HG03060 (cell line): ENCODE measurements around the gene C4orf17.
"Not testable (repeated sequence)": the region's sequence is repeated elsewhere in the genome, so short reads cannot be mapped to it uniquely, and the experiment has no call there.

ENCODE experiments used
- ATAC-seq: cut with Tn5 transposase; IDR thresholded peaks from one replicate; pipeline ENCODE4 v1.9.1; 2021; ENCODE audit warnings: low read depth, moderate number of reproducible peaks; ENCODE audit not compliant: unreplicated experiment

C4orf17 gene

DNA sequence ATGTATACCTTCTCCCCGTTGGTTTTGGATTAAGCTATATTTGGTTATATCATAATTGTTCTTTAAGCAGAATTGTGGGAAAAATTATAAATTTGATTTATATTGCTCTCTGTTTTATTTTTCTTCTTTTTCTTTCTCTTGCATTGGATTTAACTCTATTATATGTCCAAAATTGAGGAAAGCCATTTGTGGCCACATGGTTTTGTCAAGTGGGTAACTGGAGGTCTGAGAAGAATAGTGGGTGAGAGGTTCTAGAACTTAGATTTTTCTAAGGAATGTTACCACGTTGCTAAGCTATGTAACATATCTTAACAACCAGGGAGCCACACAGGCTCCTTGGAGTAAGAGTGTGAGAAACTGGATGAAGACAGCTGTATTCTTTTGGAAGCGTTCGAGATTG, at the start of gene C4orf17:
TSS of gene C4orf17 (plus strand) at position 301 of the 400 bp plus-strand sequence. CDS start 2,061 bp downstream, outside the sequence.
- no peak for ATAC-seq

GRCh38 chr4:99461623-99462401, 49.0 kb upstream of the C4orf17 start:
- ATAC-seq = no peak

- ATAC-seq = peak; percentile 80
These were observed 47.9 kb upstream of the C4orf17 start for GRCh38 chr4:99462875-99463464.

- ATAC-seq = no peak
These were observed 47.3 kb upstream of the C4orf17 start for GRCh38 chr4:99463566-99463965.

DNA sequence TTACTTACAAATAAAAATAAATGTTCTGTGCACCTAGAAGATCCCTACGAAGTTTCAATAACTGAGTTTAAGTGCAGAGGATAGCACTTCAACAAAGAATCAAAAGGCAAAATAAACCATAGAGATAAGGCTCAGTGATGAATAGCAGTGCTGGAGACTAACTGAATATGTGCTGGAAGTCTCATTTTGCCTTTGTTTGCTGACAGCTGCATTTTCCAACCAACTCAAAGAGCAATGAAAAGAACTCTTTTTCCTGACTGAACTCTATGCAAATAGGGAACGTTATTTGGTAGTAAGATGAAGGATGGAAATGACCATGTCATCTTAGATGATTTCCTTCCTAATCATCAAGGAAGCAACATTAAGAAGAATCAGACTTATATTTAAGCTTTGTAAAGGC, 42.9 kb upstream of the C4orf17 start:
- no peak for ATAC-seq

- ATAC-seq = no peak
These were observed 41.9 kb upstream of the C4orf17 start for GRCh38 chr4:99468889-99469288.

DNA sequence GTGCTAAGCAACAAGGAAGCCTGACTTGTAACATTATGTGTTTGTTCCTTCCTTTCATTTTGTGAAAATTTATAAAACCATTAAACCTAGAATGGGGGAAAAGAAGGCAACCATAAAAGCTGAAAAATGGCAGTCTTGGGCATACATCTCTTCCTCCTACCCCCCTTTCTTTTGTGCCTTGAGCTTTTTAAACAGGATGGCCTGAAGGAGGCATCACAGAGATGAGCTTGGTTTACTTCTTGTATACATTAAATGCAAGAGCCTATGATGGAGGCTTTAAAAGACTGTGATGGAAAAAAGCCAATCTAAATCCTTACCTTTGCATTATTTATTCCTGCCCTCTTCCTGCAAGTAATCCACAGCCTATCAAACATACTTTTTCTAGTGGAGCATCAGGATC, 39.5 kb upstream of the C4orf17 start:
- no peak for ATAC-seq

DNA sequence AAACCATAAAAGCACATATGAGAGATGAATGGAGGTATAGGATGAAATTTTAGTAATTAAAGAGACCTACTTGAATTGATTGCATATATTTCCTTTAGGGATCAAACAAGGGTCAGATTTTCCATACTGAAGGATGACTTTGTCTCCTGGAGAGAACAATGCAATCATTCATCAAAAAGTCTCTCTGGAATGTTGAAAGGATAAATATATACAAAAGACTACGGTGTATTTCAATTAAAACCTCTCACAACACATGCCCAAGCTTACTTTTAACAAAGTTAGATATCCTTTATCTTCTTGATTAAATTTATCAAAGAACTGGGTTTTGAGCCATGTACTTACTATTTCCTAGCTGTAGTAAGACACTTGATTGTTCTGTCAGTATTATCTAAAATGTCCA, 38.9 kb upstream of the C4orf17 start:
- ATAC-seq = no peak

GRCh38 chr4:99473131-99473530, 37.7 kb upstream of the C4orf17 start:
- no peak for ATAC-seq

- no peak for ATAC-seq
These were observed 27.2 kb upstream of the C4orf17 start for GRCh38 chr4:99483636-99484035.

- no peak for ATAC-seq
These were observed 25.6 kb upstream of the C4orf17 start for GRCh38 chr4:99485212-99485611.

DNA sequence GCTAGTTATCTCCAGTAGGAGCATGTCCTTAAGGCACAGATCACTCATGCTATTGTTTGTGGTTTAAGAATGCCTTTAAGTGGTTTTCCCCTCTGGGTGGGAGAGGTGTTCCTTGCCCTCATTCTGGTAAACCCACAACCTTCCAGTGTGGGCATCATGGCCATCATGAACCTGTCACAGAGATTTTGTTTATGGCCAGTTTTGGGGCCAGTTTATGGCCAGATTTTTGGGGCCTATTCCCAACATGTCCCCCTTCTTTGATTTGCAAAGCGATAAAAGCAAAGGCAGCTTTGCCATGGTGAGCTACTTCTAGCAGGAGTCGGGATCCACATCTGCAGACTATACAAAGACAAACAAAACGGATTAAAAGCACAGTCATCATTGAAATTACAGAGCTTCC, 24.2 kb upstream of the C4orf17 start:
- not testable (repeated sequence) for ATAC-seq

GRCh38 chr4:99490286-99490685, 20.5 kb upstream of the C4orf17 start:
- ATAC-seq = no peak

DNA sequence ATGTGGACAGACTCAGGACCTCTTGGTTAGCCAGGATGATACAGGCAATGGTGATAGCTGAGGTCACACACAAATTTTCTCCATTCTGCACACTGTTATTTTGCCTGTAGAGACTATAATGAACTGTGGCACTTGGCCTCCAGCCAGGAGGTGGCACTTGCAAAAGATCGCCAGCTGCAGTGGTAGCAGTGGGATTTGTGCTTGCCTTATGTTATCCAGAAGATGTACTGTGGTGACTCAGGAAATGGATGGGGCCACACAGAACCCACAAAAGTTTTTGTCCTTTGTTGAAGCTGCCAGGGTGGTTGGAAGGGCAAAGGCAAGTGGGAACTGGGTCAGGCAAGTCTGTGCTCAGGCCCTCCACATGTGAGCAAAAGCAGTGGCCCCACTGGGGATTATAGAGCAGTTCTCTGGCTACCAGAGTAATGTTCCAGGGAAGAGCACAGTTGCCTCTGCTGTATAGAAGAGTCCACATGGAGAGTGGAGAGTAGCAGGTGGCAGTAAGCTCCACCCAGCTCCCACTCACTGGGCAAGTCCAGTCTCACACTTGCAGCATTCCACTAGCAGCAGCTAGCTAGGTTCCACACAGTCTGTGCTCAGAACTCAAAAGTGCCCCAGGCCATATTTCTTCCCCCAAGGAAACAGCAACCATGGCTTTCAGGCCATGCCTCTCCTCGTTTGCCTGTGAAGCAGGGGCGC, 5.9 kb upstream of the C4orf17 start:
- ATAC-seq = no peak

- ATAC-seq = no peak
These were observed 4.0 kb upstream of the C4orf17 start for GRCh38 chr4:99506781-99507180.

DNA sequence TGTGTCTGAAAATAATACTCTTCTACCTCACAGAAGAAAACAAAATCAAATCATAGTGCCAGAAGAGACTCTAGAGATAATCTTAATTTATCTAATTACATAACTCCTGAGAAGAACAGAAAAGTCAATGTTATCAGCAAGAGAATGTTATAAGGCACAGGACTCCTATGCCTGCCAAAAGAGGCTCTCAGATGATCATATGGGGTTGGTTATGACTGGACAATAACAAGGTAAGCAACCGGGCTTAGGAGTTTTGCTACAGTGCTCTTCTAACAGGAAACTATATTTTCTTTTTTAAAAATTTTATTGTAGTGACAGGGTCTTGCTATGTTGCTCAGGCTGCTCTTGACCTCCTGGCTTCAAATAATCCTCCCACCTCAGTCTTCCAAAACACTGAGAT, 3.5 kb upstream of the C4orf17 start:
- ATAC-seq = no peak

- no peak for ATAC-seq
These were observed 3.1 kb upstream of the C4orf17 start for GRCh38 chr4:99507762-99508161.

- no peak for ATAC-seq
These were observed 7.9 kb downstream of the C4orf17 start for GRCh38 chr4:99518601-99519295.

DNA sequence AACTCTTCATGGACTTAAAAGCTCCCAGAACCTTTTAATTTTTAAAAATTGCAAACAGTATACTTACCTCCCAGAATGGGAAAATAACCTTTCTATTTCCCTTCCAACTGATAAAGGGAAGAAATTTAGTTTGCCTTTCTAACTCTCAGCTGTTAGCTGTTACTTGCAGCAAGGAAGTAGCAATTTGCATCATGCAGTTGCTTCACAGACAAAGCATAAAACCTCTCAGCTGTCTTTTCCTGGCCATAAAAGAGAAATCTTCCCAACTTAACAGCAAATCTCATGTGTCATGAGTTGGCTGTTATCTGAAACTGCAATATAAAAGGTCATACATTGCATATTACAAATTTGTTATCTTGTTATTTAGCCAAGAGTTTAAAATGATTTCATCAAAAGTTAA, 18.4 kb downstream of the C4orf17 start:
- no peak for ATAC-seq

DNA sequence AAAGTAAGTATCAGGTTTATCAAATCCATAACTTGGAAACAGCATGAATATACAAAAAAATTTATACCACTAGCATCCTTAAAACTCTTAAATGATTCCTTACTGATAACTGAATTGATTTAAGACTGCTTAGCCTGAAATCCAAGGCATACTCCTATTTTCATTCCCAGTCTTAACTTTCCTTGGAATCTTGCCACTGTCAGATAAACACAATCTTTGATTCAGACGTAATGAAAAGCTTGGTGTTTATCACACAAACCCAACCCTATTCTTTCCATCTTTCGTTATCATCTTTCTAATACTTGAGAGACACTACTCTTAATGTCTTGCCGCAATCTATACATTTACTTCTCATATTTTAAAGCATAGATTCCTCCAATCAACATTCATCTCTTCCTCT, 19.1 kb downstream of the C4orf17 start:
- ATAC-seq = no peak

DNA sequence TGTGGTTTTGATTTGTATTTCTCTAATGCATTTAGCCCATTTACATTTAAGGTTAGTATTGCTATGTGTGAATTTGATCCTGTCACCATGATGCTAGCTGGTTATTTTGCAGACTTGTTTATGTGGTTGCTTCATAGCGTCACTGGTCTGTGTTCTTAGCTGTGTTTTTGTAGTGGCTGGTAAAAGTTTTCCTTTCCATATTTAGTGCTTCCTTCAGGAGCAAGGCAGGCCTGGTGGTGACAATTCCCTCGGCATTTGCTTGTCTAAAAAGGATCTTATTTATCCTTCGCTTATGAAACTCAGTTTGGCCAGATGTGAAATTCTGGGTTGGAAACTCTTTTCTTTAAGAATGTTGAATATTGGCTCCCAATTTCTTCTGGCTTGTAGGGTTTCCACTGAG, 23.9 kb downstream of the C4orf17 start:
- ATAC-seq = not testable (repeated sequence)
